HepG2 (cell line): ENCODE measurements around the gene UBAP1L. TPM values are rescaled to one million over a fixed set of nuclear protein-coding genes. Genes with fewer than 3 reads are reported as not detected.

Experiments
- ATF2 ChIP-seq: sonication (generic); formaldehyde crosslinking; IDR thresholded peaks from 2 replicates; pipeline ENCODE4 v1.4.0; 2020; ENCODE audit warnings: missing genetic modification reagents
- CEBPG ChIP-seq: IDR thresholded peaks from 2 replicates; pipeline ENCODE4 v1.6.1; 2016
- FOXO4 ChIP-seq: sonication (generic); formaldehyde crosslinking; conservative IDR thresholded peaks from 2 replicates; pipeline ENCODE4 v1.8.1; 2023; ENCODE audit warnings: missing genetic modification reagents
- HNF1A ChIP-seq, 2 experiments: sonication (generic) in 1 of 2; formaldehyde crosslinking in 1 of 2; IDR thresholded peaks; 2 replicates each; pipeline versions ENCODE4 v1.4.0 to v1.6.1; 2016 to 2020; ENCODE audit warnings: borderline replicate concordance in 1 of 2, low read depth in 1 of 2, mild to moderate bottlenecking in 1 of 2, missing genetic modification reagents in 1 of 2
- IRF1 ChIP-seq: sonication (generic); formaldehyde crosslinking; IDR thresholded peaks from 2 replicates; pipeline ENCODE4 v1.4.0; 2020; ENCODE audit warnings: low read depth, mild to moderate bottlenecking, missing genetic modification reagents
- NR0B2 ChIP-seq: sonication (generic); formaldehyde crosslinking; IDR thresholded peaks from 2 replicates; pipeline ENCODE4 v1.4.0; 2020; ENCODE audit warnings: mild to moderate bottlenecking, missing genetic modification reagents
- RAD51 ChIP-seq: fragments of 450-650 bp; IDR thresholded peaks from 2 replicates; pipeline ENCODE4 v1.6.1; 2016; ENCODE audit warnings: borderline replicate concordance
- SAFB2 ChIP-seq: sonication (generic); formaldehyde crosslinking; IDR thresholded peaks from 2 replicates; pipeline ENCODE4 v1.5.1; 2020; ENCODE audit warnings: missing genetic modification reagents, low read depth, mild to moderate bottlenecking, borderline replicate concordance
- SNRNP70 ChIP-seq: fragments of 200-400 bp; formaldehyde crosslinking; IDR thresholded peaks from 2 replicates; pipeline ENCODE4 v1.6.1; 2017; ENCODE audit warnings: mild to moderate bottlenecking, low read depth, low read length, moderate library complexity
- SOX5 ChIP-seq: IDR thresholded peaks from 2 replicates; pipeline ENCODE4 v1.6.1; 2016; ENCODE audit warnings: borderline replicate concordance
- TCF7L2 ChIP-seq: IDR thresholded peaks from 2 replicates; pipeline ENCODE4 v1.6.1; 2011; ENCODE audit warnings: mild to moderate bottlenecking, low read depth, low read length, moderate library complexity
- WIZ ChIP-seq: sonication (generic); formaldehyde crosslinking; IDR thresholded peaks from 2 replicates; pipeline ENCODE4 v1.5.1; 2020; ENCODE audit warnings: mild to moderate bottlenecking, missing genetic modification reagents
- ZBTB20 ChIP-seq: sonication (generic); formaldehyde crosslinking; IDR thresholded peaks from 2 replicates; pipeline ENCODE4 v1.8.1; 2023; ENCODE audit warnings: missing genetic modification reagents, low read depth, mild to moderate bottlenecking, borderline replicate concordance
- ZBTB33 ChIP-seq: sonication (generic); formaldehyde crosslinking; IDR thresholded peaks from 2 replicates; pipeline ENCODE4 v1.4.0; 2020; ENCODE audit warnings: missing genetic modification reagents
- ZBTB8A ChIP-seq: sonication (generic); formaldehyde crosslinking; IDR thresholded peaks from 2 replicates; pipeline ENCODE4 v1.4.0; 2020; ENCODE audit warnings: mild to moderate bottlenecking, low read depth, missing genetic modification reagents, borderline replicate concordance
- ZKSCAN1 ChIP-seq: fragments of 150-350 bp; IDR thresholded peaks from 2 replicates; pipeline ENCODE4 v1.6.1; 2014; ENCODE audit warnings: low read length
- ZNF451 ChIP-seq: sonication (generic); formaldehyde crosslinking; IDR thresholded peaks from 2 replicates; pipeline ENCODE4 v1.5.0; 2020; ENCODE audit warnings: mild to moderate bottlenecking, missing genetic modification reagents
- ZNF496 ChIP-seq: sonication (generic); formaldehyde crosslinking; IDR thresholded peaks from 2 replicates; pipeline ENCODE4 v1.8.1; 2023; ENCODE audit warnings: mild to moderate bottlenecking, moderate library complexity, missing genetic modification reagents; ENCODE audit not compliant: insufficient replicate concordance
- ZNF776 ChIP-seq: sonication (generic); formaldehyde crosslinking; IDR thresholded peaks from 2 replicates; pipeline ENCODE4 v1.4.0; 2020; ENCODE audit warnings: mild to moderate bottlenecking, missing genetic modification reagents
- polyA plus RNA-seq, 8 experiments: library from polyadenylated mRNA; depleted of rRNA in 3 of 8; stranded (reverse) in 7 of 8; unstranded in 1 of 8; fragments of >200 nt; fragmentation: Illumina TruSeq in 4 of 8; extraction: Trizol in 4 of 8; gene quantifications; 2 replicates each; pipeline versions ENCODE4 v1.2.1 to v1.2.3, GENCODE V29; 2011 to 2016; ENCODE audit warnings: low read depth in 4 of 8, missing spikeins in 1 of 8, mixed read lengths in 1 of 8; ENCODE audit not compliant: insufficient read depth in 1 of 8
- total RNA-seq, 5 experiments: library from RNA; depleted of rRNA; stranded (reverse); fragments of >200 nt; fragmentation: Illumina TruSeq; extraction: Trizol; gene quantifications; 2 replicates each; pipeline ENCODE4 v1.2.3, GENCODE V29; 2016; ENCODE audit warnings: low read depth in 1 of 5

The UBAP1L gene
- total and polyA plus RNA-seq, 2 of the 13 experiments (the other 11 are each of a cell fraction or from before 2014, with no cell fraction given): 0.86 to 1.4 TPM

GRCh38 chr15:65132878-65133547 lies 18.0 kb upstream of the UBAP1L start (continued):
- TF ChIP-seq SOX5: no peak
- TF ChIP-seq WIZ (CRISPR knock-in tag): no peak
- TF ChIP-seq ZNF451 (CRISPR knock-in tag): no peak; the same call in 1 of the 2 replicates
- TF ChIP-seq SAFB2 (CRISPR knock-in tag): no peak
- no peak for TF ChIP-seq IRF1 (CRISPR knock-in tag)
- no peak for TF ChIP-seq ZBTB8A (CRISPR knock-in tag)
- no peak; the same call in 1 of the 2 replicates for TF ChIP-seq NR0B2 (CRISPR knock-in tag)
- no peak for TF ChIP-seq ZKSCAN1
- TF ChIP-seq RAD51: no peak
- TF ChIP-seq ZNF496 (CRISPR knock-in tag): no peak
- TF ChIP-seq SNRNP70: no peak
- TF ChIP-seq FOXO4 (CRISPR knock-in tag): no peak
- no peak for TF ChIP-seq CEBPG (CRISPR knock-in tag)
- no peak for TF ChIP-seq TCF7L2
- no peak for TF ChIP-seq ATF2 (CRISPR knock-in tag)
- TF ChIP-seq ZNF776 (CRISPR knock-in tag): no peak
- TF ChIP-seq ZBTB20: no peak
- no peak for TF ChIP-seq ZBTB33 (CRISPR knock-in tag)
- TF ChIP-seq HNF1A (IDR thresholded peaks at IDR 0.05; ENCODE audit: low read depth): no peak
- TF ChIP-seq HNF1A (CRISPR knock-in tag; IDR thresholded peaks at IDR 0.05; ENCODE audit: borderline replicate concordance): no peak
